GM21528 (cell line): Measurements from ENCODE around the gene KLF6.
"Not testable (repeated sequence)": the region's sequence is repeated elsewhere in the genome, so short reads cannot be mapped to it uniquely, and the experiment has no call there.

Source experiments
- ATAC-seq: cut with Tn5 transposase; IDR thresholded peaks from one replicate; pipeline ENCODE4 v1.9.1; 2021; ENCODE audit warnings: mild to moderate bottlenecking, moderate library complexity; ENCODE audit not compliant: unreplicated experiment, low FRiP score

KLF6 gene

GRCh38 chr10:3738855-3739350 is 46.1 kb downstream of the KLF6 start:
- no peak for ATAC-seq

GRCh38 chr10:3737864-3738263 is 47.1 kb downstream of the KLF6 start:
- ATAC-seq = no peak

- no peak for ATAC-seq
These were observed 49.8 kb downstream of the KLF6 start for GRCh38 chr10:3735175-3735574.

- ATAC-seq = no peak
These were observed 50.9 kb downstream of the KLF6 start for GRCh38 chr10:3734111-3734510.

GRCh38 chr10:3732183-3732582 is 52.8 kb downstream of the KLF6 start:
- ATAC-seq = not testable (repeated sequence)

DNA sequence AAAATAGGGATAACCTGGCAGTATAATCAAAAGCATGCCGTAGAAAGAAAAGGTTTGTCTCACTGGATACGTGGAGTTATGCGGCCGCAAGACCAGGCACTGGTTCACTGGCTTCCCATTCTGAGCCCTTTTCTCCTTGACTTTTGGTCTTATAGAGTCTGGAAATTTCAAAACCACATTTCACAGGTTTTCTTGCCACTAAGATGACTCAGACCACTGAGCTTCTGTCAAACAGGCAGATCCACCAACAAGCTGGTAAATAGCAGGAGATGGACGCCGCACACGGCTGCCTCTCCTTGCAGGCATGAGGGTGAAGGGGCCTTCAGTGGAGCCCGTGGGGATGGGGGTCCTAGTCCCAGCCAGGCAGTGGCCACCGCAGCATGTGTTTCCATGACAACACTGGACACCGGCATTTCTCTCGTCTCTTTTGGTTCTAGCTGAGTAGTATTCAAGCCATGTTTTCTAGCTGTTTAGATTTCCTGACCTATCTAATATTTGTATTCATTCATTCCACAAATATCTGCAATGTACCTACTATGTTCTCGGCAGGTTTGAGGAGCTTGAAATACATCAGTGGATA is 55.5 kb downstream of the KLF6 start:
- no peak for ATAC-seq

GRCh38 chr10:3728563-3728962 is 56.4 kb downstream of the KLF6 start:
- ATAC-seq = no peak

GRCh38 chr10:3727268-3727667 is 57.7 kb downstream of the KLF6 start:
- no peak for ATAC-seq
